Hepatic stellate cell (primary cell): ENCODE measurements around the gene ITIH5.

Experiments
- DNase-seq: peaks from one replicate; pipeline ENCODE4 v3.0.0; 2011; ENCODE audit warnings: low spot score

Gene ITIH5

DNA sequence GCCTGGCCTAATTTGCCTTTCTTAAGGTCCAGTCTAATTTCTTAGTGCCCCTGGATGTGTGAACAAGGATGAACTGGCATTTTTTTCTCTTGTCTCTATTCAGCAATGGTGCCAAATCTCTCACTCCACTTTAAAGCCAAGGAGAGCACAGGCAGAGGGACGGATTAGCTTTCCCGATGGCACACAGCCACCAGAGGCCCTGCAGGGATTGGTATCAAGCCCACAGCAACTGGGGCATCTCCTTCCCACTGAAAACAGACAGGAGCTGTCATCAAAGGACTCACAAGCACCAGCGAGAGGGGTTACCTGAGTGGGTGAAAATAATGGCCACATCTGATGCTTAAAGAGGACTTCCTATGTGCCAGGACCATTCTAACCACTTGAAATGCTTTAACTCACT lies 83.1 kb downstream of the ITIH5 start:
- DNase-seq, result no peak

DNA sequence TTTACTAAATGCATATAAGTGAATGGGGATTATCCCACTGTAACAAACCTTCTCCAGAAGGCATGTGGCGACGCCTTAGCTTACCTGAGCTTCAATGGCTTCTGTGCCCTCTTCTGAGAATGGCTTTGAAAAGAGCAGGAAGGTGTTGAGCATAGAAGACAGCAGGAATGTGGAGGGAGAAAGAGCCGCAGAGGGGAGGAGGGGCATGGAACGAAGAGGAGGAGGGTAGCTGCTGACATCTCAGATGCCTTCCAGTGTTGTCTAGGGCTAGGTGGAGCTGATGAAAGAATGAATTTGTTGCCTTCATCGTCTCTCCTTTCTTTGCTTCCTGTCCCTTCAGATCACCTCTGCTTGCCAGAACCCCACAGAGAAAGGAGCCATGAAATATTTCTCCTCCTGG lies 86.2 kb downstream of the ITIH5 start:
- no peak for DNase-seq

DNA sequence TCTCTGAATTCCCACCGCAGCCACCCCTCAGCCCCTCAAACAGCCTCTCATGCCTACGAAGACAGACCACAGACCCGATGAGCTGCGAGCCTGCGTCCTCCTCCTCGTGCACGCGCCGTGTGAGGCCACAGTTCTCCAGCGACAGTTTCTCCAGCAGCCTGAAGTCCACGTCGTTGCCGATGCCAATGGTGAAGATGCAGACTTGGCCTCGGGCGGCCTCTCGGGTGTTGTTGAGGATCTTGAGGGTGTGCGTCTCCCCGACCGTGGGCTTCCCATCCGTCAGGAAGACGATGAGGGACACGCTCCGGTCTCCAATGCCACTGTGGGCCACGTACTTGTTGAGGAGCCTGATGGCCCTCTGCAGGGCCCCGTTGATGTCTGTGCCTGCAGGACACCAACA lies 87.1 kb downstream of the ITIH5 start:
- no peak for DNase-seq

DNA sequence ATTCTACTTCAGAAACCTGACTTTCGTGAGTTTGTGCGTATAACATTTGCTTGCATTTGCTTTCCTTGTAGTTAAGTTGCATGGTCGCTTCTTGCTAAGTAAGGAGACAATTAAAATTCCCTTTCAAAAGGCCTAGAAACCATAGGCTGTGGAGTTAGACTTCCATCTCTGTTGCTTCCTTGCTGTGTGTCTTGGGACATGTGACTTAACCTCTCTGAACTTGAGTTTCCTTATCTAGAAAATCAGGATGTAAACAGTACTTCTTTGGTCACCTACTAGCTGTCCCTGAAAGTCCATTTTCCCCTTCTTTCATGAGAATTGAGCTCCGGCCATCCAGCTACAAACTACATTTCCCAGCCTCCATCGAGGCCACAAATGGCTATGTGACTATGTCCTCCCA lies 89.2 kb downstream of the ITIH5 start:
- no peak for DNase-seq

DNA sequence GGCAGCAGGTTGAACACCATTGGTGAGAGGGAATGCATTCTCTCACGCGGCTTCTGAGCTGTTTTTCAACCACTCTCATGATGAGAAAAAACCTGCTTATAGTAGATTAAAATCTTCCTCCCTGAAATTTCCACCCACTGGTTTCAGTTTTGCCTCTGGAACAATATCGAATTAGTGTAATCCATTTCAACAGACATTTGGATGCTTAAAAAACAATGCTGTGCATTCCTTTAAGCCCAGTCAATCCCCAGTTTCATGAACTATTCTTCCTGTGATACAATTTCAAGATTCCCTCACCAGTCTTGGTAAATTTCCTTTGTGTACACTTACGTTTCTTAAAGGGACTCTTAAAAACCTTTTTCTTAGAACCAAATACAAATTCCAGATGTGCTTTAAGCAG lies 89.6 kb downstream of the ITIH5 start:
- DNase-seq, result no peak

DNA sequence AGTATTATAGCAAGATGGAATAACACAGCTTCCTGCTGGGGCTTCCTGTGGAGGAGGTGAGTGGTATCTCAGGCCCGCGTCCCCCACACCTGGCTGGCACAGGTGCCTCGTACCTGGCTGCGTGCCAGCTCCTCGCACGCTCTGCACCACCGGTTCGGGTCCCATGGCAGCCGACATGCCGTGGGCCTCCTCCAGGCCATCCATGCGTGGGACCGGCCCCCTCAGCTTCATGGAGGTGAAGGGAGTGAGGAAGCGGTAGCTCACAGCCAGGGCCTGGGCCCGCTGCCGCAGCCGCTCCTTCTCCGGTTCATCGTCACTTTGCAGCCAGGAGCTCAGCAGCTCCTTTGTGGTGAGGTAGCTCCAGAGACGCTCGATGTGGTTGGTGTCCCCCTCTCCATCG lies 90.4 kb downstream of the ITIH5 start:
- no peak for DNase-seq

DNA sequence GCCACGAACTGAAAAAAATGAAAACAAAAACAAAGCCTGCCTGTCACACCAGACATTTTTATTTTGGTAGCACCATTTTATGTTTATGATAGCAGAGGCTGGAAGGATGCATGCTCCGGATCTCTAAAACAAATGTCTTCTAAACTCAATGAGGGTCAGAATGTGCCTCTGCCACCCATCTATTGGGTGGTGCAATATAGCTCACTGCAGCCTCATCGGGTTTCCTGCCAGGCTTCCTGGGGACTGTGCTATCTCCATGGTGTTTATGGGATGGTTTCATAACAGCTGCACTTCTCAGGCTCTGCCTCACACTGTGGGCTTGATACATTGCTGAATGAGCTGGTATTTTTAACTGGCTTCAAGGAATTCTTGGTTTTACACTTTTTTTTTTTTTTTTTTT lies 94.4 kb downstream of the ITIH5 start:
- DNase-seq, result no peak

DNA sequence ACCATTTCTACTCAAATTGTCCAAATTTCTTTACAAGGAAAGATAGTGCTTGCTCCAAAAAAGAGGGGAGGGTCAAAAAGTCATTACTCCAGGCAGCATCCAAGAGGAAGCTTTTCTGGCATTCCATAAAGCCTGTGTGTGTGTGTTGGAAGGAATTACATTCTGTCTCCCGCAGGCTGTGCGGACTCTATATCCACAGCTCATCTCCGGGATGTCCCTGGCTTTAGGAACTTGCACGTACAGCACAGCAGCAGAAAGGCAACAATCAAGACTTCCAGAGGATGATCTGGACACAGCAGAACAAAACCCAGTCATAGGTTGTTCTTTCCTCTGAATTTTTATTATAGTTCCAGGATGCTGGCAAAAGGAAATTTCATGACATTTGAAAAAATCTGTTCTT lies 94.8 kb downstream of the ITIH5 start:
- DNase-seq, result no peak

DNA sequence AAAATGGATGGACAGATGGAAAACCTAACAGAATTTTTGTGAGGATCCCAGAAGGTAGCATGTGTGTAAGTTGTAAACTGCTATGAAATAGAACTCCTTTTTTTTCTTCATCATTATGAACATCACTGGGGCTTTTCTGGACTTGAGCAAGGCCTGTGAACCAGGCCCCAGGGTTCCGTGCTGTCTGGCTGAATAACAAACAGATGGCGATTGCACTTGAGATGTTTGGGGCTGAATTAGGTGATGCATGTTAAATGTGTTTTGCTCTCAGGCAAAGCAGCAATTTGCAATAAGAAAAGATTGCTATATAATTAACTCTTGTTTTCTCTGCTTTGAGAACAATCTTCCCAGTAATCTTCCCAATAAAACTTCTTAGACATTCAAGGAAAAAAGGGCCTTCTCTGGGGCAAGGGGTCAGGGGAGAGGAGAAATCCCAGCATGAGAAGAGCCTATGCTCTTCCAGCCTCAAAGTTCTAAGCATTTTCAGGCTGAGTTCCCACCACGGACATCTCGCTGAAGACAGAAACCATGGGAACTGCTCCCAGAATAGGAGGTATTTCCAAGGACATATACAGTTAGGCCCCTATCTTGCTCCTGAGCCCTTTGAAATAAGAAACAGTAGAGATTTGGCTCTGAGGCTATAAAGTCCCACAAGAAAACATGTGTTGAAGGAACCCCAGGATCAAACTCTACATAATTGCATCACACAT lies 98.7 kb downstream of the ITIH5 start:
- no peak for DNase-seq

DNA sequence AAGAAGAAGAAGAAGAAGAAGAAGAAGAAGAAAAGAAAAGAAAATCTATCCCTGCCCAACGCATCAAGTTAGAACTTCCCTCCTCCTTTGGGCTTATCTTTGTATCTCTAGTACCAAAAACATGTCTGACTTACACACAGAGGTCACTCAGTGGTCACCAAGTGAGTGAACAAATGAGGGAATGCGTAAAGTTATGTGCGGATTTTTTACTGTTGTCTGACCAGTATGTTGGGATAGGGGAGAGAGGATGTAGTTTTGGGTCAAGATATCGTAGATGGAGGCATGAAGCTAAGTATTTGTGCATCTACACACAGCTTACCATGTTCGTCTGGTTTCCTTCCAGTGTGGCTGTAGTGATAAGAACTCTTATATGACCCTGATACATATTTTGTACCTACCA lies 99.9 kb downstream of the ITIH5 start:
- DNase-seq, result no peak

DNA sequence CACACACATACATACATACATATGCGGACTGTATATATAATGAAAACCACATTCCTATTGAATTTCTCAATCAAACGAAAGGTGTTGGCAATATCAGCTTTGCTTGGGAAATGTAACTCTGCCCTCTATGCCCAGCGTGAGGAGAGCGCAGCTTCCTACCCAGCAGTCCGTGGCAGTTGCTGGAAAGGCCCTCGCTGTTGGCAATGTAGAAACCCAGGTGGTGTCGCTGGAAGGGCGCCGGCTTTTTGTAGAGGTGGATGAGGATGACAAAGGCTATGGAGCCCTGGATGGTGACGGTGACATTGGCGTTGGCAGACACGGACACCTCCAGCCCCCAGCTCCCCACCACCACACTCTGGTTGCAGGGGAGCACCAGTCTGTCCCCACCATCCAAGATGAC lies 100.9 kb downstream of the ITIH5 start:
- DNase-seq, result no peak

DNA sequence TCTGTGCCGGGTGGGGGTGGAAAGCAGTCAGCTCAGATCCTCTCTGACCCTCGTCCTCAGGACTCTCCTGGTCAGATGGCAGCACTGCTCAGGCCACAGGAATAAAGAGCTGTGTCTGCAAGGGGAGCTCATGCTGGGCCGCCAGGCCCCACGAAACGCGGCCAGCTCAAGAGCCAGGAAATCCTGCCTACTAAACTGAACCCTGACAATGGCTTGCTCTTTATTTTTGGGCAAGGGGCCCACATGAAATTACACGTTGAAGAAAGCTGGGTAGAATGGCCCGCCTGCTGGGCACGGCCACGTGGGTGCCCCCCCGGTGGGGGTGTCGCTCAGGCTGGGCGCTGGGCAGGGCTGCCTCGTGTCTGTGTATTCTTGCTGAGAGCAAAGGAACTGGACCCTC lies 103.0 kb downstream of the ITIH5 start:
- no peak for DNase-seq

DNA sequence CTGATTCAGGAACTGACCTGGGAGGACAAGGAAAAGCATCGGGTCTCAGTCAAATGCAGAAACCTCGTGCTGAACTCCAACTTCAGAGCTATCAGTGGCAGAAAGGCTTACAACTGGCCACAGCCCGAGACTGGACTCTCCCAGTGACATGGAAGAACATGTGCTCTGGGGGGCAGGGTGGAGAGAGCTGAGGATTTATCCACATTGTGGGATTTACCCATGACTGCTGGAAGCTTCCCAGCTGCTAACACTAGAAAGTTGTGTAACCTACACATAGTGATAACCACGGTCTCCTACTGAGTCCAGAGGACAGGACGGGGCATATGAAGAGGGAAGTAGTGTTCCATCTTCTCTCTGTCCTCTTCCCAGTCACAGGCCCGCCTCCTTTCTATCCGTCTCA lies 103.4 kb downstream of the ITIH5 start:
- DNase-seq, result no peak

DNA sequence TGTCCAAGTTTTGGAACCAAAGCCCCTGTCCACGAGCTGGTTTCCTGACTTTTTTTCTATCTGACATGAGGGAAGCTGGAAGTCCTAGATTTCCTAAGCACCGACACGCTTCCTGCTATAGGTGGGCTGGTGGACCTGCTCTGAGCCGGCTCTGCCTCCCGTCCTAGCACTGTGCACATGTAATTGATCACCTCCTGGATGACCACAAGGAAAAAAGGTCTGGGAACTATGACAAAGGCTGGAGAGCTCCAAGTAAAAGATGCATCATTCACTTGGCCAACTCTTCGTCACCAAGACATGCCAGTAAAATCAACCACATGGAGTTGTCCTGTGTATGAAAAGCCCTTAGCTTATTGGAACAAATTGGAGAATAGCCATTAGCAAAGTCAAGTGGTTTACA lies 104.8 kb downstream of the ITIH5 start:
- no peak for DNase-seq

DNA sequence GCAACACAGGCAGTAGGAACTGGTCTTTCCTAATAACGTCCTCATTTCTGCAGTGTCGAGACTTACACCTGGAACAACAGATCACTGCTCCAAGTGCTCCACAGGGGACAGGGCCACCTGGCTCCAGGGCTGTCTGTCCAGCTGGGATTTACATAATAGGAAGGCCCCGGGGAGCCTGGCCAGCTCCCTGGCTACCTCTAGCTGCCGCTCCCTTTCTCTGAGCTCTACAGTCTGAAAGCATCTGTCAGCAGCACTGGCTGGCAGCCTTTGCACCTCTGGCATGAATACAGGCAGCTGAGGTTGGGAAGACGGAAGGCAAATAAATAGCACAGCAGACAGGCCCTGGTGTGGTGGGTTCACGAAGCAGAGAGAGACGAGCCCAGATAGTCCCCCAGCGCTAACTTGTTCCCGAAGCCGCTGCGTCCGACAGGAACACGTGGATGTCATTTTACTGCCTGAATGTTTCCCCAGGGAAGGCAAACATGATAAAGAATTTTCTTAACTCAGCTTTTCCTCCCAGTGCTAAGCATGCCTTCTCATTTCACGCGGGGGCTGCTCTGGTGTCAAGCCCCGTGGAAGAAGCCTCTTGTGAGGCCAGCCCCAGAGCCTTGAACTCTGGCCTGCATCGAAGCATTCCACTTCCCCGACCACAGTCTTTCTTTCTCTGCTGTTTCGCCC lies 105.4 kb downstream of the ITIH5 start:
- DNase-seq, result no peak

DNA sequence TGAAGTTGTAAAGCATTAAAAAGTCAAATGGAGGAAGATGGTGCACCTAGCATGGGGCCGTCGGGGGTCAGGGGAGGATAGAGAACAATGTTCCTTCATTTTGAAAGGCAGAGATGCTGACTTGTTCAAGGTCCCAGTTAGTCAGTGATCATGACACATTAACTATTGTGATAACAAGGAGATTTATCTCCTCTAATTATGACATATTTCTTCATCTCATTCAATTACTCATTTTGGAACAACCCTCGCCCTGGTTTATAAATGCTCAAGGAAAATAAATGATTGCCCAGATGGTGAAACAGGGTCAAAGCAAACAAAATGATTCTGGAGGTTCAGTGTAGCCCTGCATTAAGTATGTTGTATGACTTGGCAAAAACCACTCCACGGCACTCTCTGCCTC lies 106.2 kb downstream of the ITIH5 start:
- no peak for DNase-seq

DNA sequence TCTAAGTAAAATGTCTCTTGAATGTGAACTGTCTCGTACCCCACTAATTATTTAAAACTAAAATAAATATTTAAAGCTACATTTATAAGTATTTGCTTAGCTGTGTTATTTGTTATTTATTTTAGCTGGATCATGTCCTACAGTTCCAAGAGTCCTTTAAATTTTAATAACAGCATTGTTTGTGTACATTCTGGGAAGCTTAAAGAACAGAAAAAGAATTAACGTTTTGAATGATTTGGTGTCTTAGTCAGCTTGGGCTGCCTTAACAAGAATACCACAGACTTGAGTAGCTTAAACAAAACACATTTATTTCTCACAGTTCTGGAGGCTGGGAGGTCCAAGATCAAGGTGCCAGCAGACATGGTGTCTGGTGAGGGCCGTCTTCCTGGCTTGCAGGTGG lies 107.4 kb downstream of the ITIH5 start:
- no peak for DNase-seq

DNA sequence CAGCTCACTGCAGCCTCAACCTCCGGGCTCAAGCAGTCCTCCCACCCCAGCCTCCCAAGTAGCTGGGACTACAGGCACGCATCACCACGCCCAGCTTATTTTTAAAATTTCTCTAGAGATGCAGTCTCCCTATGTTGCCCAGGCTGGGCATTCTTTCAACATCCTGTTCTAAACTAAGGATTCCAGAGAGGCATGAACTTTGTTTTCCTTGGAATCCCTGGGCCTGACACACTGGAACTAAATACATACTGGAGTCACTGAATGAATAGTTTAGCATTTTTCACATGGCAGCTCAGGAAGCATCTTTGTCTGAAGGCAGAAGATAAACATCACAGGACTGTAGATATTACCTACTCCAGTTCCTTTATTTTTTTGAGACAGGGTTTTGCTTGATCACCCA lies 108.7 kb downstream of the ITIH5 start:
- no peak for DNase-seq

DNA sequence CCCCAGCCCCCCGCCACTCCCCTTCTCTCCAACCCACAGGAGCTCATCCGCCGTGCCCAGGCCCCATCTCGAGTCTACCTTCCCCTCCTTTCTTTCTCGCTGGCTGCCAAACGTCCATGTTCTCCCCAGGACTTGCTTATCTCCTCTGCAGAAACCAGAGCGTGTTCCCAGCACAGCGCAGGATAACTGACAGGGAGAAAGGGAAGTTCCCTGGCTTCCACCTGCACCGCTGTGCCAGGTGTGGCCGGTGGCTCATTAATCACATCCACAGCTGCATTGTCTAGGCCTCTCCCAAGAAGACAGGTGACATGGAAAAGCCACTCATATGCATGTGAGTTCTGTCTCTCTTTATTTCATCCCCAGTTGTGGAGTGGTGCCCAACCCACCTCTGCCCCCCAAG lies 113.2 kb downstream of the ITIH5 start:
- DNase-seq, result no peak

DNA sequence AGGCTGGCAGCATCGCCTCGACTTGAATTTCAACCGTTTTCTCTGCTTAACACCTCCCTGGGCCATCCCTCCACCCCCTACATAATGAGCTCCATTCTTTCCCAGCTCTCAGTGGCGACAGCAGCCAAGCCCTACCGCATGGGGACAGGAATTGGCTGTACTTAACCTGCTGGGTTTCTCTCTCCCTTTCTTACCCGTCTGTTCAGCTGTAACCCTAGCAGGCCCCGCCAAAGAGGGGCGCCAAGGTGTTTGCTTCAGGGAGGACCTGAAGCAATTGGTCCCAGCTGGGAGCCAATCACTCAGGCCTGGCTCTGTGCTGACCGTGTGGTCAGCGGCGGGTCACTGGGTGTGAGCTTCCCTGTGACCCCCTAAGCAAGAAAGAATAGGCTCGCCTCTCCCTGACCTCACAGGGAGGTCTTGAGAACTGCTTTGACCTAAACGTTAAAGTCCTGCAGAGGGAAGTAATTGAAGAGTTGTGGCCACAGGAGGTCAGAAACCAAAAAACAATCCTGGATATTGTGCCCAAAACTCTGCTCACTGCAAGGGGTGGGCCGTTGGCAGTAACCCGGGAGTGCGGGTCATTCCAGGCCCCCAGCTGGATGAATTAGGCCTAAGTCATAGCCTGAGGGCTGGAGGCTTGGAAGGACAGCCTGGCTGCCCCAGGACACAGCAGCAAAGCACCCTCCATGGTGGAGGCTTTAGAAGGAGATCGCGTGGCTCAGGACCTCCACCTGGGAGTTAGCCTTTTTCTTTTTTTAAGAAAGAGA lies 114.6 kb downstream of the ITIH5 start:
- DNase-seq, result no peak

DNA sequence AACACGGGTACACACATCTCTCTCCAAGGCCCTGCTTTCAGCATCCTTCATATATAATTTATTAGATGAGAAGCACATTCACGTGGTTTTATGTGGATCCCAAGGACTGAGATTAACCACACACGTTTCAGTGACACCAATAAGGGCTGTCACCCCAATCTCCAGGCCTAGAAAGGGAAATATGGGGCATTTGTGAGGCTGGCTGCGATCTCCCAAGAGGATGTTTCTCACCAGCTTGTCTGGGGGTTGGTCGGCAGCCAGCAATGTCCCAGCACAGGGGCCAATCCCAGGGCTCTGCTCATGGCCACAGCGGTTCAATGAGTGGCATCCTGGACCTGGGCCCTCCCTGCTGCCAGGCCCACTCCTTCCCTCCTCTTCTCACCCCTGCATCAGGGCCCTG lies 115.5 kb downstream of the ITIH5 start:
- DNase-seq, result no peak

DNA sequence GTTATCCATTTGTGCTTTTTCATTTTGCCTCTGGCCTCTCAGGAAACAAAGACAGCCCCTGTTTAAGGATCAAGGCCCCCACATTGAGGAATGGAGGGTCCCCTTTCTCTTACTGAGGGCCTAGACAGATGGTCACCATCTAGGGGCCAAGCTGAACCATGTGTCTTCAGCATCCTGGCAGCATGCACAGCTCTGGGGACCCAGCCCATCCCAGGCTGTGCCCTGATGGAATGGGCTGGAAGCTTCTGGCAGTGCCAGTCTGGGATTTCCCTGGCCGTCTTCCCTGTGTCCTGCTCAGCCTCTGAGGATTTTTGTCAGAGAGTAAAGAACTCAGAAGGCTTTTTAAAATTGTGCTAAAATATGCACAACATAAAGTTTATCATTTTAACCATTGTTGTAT lies 116.8 kb downstream of the ITIH5 start:
- no peak for DNase-seq

DNA sequence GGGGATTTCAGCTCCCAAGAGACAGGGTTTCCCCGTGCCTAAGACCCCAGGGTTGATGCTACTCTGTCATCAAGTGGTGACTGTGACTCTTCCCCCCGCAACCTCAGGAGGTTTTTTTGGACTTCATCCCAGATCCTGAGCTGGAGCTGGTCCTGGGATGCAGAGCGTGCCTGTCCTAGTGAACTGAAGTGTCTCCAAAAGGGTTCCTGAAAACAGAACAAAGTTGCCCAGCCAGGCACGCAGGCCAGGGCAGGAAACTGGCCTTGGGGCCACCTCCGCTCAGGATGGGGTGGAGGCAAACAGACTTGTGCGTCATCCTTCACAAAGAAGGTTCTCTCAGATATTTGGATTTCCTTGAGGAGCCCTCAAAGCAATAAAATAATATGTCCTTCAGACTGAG lies 118.9 kb downstream of the ITIH5 start:
- no peak for DNase-seq

DNA sequence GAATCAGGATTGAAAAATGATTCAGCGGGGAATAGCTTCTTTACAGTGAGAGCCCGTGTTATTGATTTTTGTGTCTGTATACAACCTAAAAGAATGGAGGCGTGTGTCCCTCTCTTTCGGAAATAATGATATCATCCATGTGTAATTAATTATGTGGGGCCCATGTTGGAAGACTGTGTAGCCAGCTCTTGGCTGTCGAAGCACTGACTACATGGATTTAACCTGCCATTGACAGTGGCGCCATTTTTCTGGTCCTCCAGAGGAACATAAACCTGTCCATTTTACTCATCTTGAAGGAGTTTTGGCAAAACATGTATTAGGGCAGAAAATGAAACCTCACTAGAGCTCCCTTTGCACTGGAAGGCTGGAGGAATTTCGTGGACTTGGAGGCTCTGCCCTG lies 119.6 kb downstream of the ITIH5 start:
- DNase-seq, result no peak
